ENCODE measurements around the gene VPS51. TPM values are rescaled to one million over a fixed set of nuclear protein-coding genes. Genes with fewer than 3 reads are reported as not detected.

The VPS51 gene
- total and polyA plus RNA-seq, 9 of the 15 experiments (the other 6 are each of a cell fraction or from before 2014, with no cell fraction given): 1.8 to 143 (median 46.8) TPM

DNA sequence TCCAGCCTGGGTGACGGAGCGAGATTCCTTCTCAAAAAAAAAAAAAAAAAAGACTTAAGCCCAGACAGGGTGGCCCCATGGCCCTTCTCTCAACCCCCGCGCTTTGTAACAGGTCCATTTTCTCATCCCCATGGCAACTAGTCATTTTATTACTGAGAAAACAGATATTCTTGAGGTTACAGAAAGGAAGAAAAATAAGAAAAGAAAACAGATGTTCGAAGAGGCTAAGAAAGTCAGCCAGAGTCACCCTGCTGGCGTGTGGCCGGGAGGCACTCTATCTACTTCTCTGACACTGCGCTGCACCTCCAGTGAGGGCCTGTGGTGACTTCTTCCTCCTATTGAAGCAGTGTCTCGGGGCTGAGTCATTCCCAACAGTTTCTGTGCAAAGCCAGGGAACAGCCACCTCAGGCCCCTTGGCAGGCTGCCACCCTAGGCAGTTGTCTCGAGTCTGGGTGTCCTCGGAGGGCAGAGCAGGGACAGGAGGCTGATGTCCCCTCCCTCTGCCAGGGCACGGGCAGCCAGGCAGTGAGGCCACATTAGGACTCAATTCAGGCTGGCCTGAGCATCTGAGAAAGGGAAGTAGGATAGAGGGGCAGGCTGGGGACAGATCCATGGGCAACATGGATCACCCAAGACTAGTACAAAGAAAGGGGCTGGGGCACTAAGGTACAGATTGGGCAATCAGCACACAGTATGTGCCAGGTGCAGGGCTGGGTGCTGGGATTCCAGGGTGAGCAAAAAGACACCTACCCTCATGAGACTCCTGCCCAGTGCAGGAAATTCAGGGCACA lies 54.7 kb downstream of the VPS51 start (continued):
- no peak for TF ChIP-seq ZNF589 (CRISPR knock-in tag; IDR thresholded peaks at IDR 0.05; ENCODE audit: low read depth)
- no peak for TF ChIP-seq SRSF1 (IDR thresholded peaks at IDR 0.05; ENCODE audit: low read depth, low read length)
- TF ChIP-seq ZNF583 (CRISPR knock-in tag; IDR thresholded peaks at IDR 0.05): no peak
- no peak; a peak in 1 of 4 replicates for TF ChIP-seq SRF (CRISPR knock-in tag; IDR thresholded peaks at IDR 0.05)
- no peak for TF ChIP-seq KAT8 (IDR thresholded peaks at IDR 0.05; ENCODE audit: low read depth)
- no peak for TF ChIP-seq EZH2 (IDR thresholded peaks at IDR 0.05; ENCODE audit: borderline replicate concordance, low read depth, low read length)
- TF ChIP-seq DLX4 (CRISPR knock-in tag; IDR thresholded peaks at IDR 0.05): no peak
- no peak for TF ChIP-seq ZC3H11A (IDR thresholded peaks at IDR 0.05; ENCODE audit: low read depth, low read length)
- TF ChIP-seq SRSF3 (IDR thresholded peaks at IDR 0.05; ENCODE audit: insufficient read depth, low read length): no peak
- TF ChIP-seq E4F1 (CRISPR knock-in tag; IDR thresholded peaks at IDR 0.05; ENCODE audit: borderline replicate concordance): no peak
- TF ChIP-seq ZBTB33 (CRISPR knock-in tag; IDR thresholded peaks at IDR 0.05): no peak
- TF ChIP-seq, protein P1, sequence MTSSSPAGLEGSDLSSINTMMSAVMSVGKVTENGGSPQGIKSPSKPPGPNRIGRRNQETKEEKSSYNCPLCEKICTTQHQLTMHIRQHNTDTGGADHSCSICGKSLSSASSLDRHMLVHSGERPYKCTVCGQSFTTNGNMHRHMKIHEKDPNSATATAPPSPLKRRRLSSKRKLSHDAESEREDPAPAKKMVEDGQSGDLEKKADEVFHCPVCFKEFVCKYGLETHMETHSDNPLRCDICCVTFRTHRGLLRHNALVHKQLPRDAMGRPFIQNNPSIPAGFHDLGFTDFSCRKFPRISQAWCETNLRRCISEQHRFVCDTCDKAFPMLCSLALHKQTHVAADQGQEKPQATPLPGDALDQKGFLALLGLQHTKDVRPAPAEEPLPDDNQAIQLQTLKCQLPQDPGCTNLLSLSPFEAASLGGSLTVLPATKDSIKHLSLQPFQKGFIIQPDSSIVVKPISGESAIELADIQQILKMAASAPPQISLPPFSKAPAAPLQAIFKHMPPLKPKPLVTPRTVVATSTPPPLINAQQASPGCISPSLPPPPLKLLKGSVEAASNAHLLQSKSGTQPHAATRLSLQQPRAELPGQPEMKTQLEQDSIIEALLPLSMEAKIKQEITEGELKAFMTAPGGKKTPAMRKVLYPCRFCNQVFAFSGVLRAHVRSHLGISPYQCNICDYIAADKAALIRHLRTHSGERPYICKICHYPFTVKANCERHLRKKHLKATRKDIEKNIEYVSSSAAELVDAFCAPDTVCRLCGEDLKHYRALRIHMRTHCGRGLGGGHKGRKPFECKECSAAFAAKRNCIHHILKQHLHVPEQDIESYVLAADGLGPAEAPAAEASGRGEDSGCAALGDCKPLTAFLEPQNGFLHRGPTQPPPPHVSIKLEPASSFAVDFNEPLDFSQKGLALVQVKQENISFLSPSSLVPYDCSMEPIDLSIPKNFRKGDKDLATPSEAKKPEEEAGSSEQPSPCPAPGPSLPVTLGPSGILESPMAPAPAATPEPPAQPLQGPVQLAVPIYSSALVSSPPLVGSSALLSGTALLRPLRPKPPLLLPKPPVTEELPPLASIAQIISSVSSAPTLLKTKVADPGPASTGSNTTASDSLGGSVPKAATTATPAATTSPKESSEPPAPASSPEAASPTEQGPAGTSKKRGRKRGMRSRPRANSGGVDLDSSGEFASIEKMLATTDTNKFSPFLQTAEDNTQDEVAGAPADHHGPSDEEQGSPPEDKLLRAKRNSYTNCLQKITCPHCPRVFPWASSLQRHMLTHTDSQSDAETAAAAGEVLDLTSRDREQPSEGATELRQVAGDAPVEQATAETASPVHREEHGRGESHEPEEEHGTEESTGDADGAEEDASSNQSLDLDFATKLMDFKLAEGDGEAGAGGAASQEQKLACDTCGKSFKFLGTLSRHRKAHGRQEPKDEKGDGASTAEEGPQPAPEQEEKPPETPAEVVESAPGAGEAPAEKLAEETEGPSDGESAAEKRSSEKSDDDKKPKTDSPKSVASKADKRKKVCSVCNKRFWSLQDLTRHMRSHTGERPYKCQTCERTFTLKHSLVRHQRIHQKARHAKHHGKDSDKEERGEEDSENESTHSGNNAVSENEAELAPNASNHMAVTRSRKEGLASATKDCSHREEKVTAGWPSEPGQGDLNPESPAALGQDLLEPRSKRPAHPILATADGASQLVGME (CRISPR knock-in tag; IDR thresholded peaks at IDR 0.05): no peak
- TF ChIP-seq, protein P2, sequence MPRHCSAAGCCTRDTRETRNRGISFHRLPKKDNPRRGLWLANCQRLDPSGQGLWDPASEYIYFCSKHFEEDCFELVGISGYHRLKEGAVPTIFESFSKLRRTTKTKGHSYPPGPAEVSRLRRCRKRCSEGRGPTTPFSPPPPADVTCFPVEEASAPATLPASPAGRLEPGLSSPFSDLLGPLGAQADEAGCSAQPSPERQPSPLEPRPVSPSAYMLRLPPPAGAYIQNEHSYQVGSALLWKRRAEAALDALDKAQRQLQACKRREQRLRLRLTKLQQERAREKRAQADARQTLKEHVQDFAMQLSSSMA (CRISPR knock-in tag; IDR thresholded peaks at IDR 0.05): no peak
- no peak for TF ChIP-seq NFXL1 (CRISPR knock-in tag; IDR thresholded peaks at IDR 0.05)
- TF ChIP-seq ZNF197 (CRISPR knock-in tag; IDR thresholded peaks at IDR 0.05; ENCODE audit: low read depth): no peak
- no peak for TF ChIP-seq SRSF9 (IDR thresholded peaks at IDR 0.05; ENCODE audit: borderline replicate concordance, low read depth, low read length)

Measured in K562 (cell line).